K562 (cell line): ENCODE data around the gene GBA2. TPM values are rescaled to one million over a fixed set of nuclear protein-coding genes. Genes with fewer than 3 reads are reported as not detected.

Experiments used
- CBX3 ChIP-seq, 2 experiments: IDR thresholded peaks; 1 replicate in 1 of 2; 2 replicates in 1 of 2; pipeline ENCODE4 v1.6.1; 2012; ENCODE audit warnings: inconsistent platforms in 2 of 2, low read length in 2 of 2, borderline replicate concordance in 1 of 2, control low read depth in 1 of 2
- CC2D1A ChIP-seq: fragments of 450-650 bp; IDR thresholded peaks from 2 replicates; pipeline ENCODE4 v1.6.1; 2017; ENCODE audit warnings: mild to moderate bottlenecking
- CEBPZ ChIP-seq: fragments of 150-350 bp; IDR thresholded peaks from 2 replicates; pipeline ENCODE4 v1.6.1; 2014; ENCODE audit warnings: low read depth, mild to moderate bottlenecking, low read length, borderline replicate concordance
- HLTF ChIP-seq: fragments of 450-650 bp; IDR thresholded peaks from 2 replicates; pipeline ENCODE4 v1.6.1; 2016
- JUN ChIP-seq, 2 experiments: sonication (generic) in 1 of 2; formaldehyde crosslinking in 1 of 2; IDR thresholded peaks; 2 replicates each; pipeline versions ENCODE4 v1.6.1 to v1.8.0; 2012 to 2022; ENCODE audit warnings: borderline replicate concordance in 2 of 2, mild to moderate bottlenecking in 2 of 2, improper control_type of control experiment in 1 of 2, low read depth in 1 of 2, low read length in 1 of 2, missing genetic modification reagents in 1 of 2
- MTA3 ChIP-seq: fragments of 450-650 bp; formaldehyde crosslinking; IDR thresholded peaks from 2 replicates; pipeline ENCODE4 v1.6.1; 2017; ENCODE audit warnings: mild to moderate bottlenecking, borderline replicate concordance
- U2AF1 ChIP-seq: fragments of 200-400 bp; formaldehyde crosslinking; optimal IDR thresholded peaks from 2 replicates; pipeline ENCODE3; 2017; ENCODE audit warnings: mild to moderate bottlenecking, low read depth, low read length, moderate library complexity
- ZNF41 ChIP-seq: fragments of 250-450 bp; sonication (Bioruptor Pico); conservative IDR thresholded peaks from 2 replicates; pipeline ENCODE4 v1.4.0; 2020; ENCODE audit warnings: mild to moderate bottlenecking
- ZNF79 ChIP-seq: fragments of 250-450 bp; sonication (Bioruptor Pico); IDR thresholded peaks from 2 replicates; pipeline ENCODE4 v1.4.0; 2020; ENCODE audit warnings: low read depth, mild to moderate bottlenecking, moderate library complexity
- polyA plus RNA-seq, 8 experiments: library from polyadenylated mRNA; depleted of rRNA in 4 of 8; stranded (reverse) in 5 of 8; unstranded in 3 of 8; fragments of >200 nt; fragmentation: Nextera tagmentation in 2 of 8; fragmentation: Illumina TruSeq in 1 of 8; extraction: Ambion mirVana in 2 of 8; extraction: Trizol in 1 of 8; gene quantifications; 2 replicates each; pipeline versions ENCODE4 v1.2.1 to v1.2.3, GENCODE V29; 2011 to 2014; ENCODE audit warnings: inconsistent platforms in 1 of 8, missing spikeins in 1 of 8
- total RNA-seq, 7 experiments: library from RNA; depleted of rRNA in 6 of 7; stranded (reverse); fragments of >200 nt in 6 of 7; fragmentation: Illumina TruSeq in 2 of 7; extraction: Trizol in 2 of 7; gene quantifications; 2 replicates each; pipeline versions ENCODE4 v1.2.1 to v1.2.3, GENCODE V29; 2011 to 2021; ENCODE audit warnings: low replicate concordance in 1 of 7
- TF ChIP-seq, protein P1 (sequence below): sonication (generic); formaldehyde crosslinking; IDR thresholded peaks from 2 replicates; pipeline ENCODE4 v1.8.1; 2022; ENCODE audit warnings: missing genetic modification reagents
- TF ChIP-seq, protein P2 (sequence below): IDR thresholded peaks from 2 replicates; pipeline ENCODE4 v1.6.1; 2011; ENCODE audit not compliant: insufficient read length; ENCODE audit errors: extremely low read depth

GBA2 gene
- total and polyA plus RNA-seq, 9 of the 15 experiments (the other 6 are each of a cell fraction or from before 2014, with no cell fraction given) = 14.1 to 60.4 (median 32.1) TPM

DNA sequence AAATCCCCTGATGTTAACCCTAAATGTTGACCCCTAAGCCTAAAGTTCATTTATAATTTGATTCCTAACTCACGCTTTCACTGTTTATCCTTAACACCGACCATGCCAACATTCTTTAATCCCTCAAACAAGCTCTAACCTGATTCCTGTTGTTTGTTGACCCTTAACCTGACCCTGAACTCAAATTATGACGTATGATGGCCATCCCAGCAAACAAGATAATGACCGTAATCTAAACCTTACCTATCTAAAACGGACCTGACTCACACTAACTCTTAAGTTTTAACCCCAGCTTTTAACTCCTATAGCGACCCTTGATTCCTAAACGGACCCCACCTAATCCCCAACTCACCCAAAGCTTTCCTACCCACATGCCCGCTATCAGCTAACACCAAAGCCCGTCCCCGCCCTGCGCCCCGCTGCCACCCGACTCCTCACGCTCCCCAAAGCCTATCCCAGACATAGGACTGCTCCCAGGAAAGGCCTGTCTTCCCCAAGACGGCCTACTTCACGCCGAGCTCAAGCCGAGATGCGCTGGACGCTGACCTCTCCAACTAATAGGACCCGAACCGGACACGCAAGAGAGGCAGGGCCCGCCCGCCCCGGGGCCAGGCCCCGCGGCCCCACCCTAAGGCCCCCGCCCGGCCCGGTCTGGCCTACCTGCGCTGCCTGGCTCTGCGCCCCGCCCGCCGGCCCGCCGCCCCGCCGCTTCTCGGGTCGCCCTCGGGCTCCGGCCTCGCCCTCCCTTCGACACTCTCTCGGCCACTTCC, 17.4 kb downstream of the GBA2 start (continued):
- TF ChIP-seq, protein P1, sequence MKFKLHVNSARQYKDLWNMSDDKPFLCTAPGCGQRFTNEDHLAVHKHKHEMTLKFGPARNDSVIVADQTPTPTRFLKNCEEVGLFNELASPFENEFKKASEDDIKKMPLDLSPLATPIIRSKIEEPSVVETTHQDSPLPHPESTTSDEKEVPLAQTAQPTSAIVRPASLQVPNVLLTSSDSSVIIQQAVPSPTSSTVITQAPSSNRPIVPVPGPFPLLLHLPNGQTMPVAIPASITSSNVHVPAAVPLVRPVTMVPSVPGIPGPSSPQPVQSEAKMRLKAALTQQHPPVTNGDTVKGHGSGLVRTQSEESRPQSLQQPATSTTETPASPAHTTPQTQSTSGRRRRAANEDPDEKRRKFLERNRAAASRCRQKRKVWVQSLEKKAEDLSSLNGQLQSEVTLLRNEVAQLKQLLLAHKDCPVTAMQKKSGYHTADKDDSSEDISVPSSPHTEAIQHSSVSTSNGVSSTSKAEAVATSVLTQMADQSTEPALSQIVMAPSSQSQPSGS (CRISPR knock-in tag) = no peak
- TF ChIP-seq U2AF1 (no peak), ZNF41 (CRISPR knock-in tag) (no peak), ZNF79 (CRISPR knock-in tag) (no peak), CC2D1A (no peak), JUN (IDR thresholded peaks at IDR 0.05; ENCODE audit: borderline replicate concordance, low read depth, low read length) (no peak), JUN (CRISPR knock-in tag; IDR thresholded peaks at IDR 0.05; ENCODE audit: borderline replicate concordance) (no peak), MTA3 (no peak), HLTF (0 out of 2 replicates have a peak, but pooled peaks have one; percentile 22), CBX3 (IDR thresholded peaks at IDR 0.05; ENCODE audit: borderline replicate concordance in 1 of 2, low read length in 2 of 2) (no peak), CEBPZ (no peak)
- TF ChIP-seq, protein P2, sequence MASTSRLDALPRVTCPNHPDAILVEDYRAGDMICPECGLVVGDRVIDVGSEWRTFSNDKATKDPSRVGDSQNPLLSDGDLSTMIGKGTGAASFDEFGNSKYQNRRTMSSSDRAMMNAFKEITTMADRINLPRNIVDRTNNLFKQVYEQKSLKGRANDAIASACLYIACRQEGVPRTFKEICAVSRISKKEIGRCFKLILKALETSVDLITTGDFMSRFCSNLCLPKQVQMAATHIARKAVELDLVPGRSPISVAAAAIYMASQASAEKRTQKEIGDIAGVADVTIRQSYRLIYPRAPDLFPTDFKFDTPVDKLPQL = no peak
